RWPE1 (cell line): ENCODE measurements around the gene SEZ6.

Source experiments
- CTCF ChIA-PET: fragments of 350-600 bp; sonication (Branson Sonifier 250); formaldehyde crosslinking; extraction: SDS; loops from one replicate; lab custom pipeline; 2021; lab: Yijun Ruan, JAX
- POLR2A ChIA-PET: fragments of 400-600 bp; formaldehyde crosslinking; extraction: SDS; loops from one replicate; lab custom pipeline; 2020; ENCODE audit warnings: antibody characterized with exemption; ENCODE audit not compliant: low non-redundant PET; lab: Yijun Ruan, JAX
- DNase-seq: peaks from one replicate; pipeline ENCODE4 v3.0.0; 2012; ENCODE audit warnings: low spot score
- H3K27ac ChIP-seq: fragments of 450-650 bp; 2 replicates; pipeline ENCODE4 v1.5.1; 2017
- CTCF ChIP-seq: fragments of 450-650 bp; conservative IDR thresholded peaks from 2 replicates; pipeline ENCODE4 v1.5.1; 2017; ENCODE audit warnings: low read depth, mild to moderate bottlenecking

Gene SEZ6

GRCh38 chr17:28906276-28906675 is 99.6 kb downstream of the SEZ6 start:
- POLR2A ChIA-PET, result no interaction called here
- peak overlapping the region; percentile 46 for H3K27ac ChIP-seq
- DNase-seq, result no peak
- CTCF ChIA-PET, result interaction anchor here (2.2 kb wide), 1 partner anchor 179 kb away, joined by 12 read pairs; no protein-coding TSS in a partner anchor
- TF ChIP-seq CTCF, result no peak
